H1 (cell line): Measurements from ENCODE around the gene SKAP1.

Experiments
- CTCF ChIP-seq, 3 experiments: IDR thresholded peaks; 1 replicate in 2 of 3; 2 replicates in 1 of 3; pipeline versions ENCODE4 v1.5.1 to v1.6.1; 2011; ENCODE audit warnings: low read length in 3 of 3, mild to moderate bottlenecking in 3 of 3, inconsistent platforms in 2 of 3, low read depth in 1 of 3, moderate library complexity in 1 of 3; ENCODE audit not compliant: insufficient read depth in 1 of 3; ENCODE audit errors: control extremely low read depth in 1 of 3
- KDM1A ChIP-seq: fragments of 200-600, 300-600 bp; sonication (generic); IDR thresholded peaks from 2 replicates; pipeline ENCODE4 v1.7.1; 2016; ENCODE audit warnings: mild to moderate bottlenecking, low read length, borderline replicate concordance
- PHF8 ChIP-seq: fragments of 200-600 bp; sonication (generic); conservative IDR thresholded peaks from 2 replicates; pipeline ENCODE4 v1.7.1; 2012; ENCODE audit warnings: low read depth, mild to moderate bottlenecking, inconsistent platforms, low read length, moderate library complexity

DNA sequence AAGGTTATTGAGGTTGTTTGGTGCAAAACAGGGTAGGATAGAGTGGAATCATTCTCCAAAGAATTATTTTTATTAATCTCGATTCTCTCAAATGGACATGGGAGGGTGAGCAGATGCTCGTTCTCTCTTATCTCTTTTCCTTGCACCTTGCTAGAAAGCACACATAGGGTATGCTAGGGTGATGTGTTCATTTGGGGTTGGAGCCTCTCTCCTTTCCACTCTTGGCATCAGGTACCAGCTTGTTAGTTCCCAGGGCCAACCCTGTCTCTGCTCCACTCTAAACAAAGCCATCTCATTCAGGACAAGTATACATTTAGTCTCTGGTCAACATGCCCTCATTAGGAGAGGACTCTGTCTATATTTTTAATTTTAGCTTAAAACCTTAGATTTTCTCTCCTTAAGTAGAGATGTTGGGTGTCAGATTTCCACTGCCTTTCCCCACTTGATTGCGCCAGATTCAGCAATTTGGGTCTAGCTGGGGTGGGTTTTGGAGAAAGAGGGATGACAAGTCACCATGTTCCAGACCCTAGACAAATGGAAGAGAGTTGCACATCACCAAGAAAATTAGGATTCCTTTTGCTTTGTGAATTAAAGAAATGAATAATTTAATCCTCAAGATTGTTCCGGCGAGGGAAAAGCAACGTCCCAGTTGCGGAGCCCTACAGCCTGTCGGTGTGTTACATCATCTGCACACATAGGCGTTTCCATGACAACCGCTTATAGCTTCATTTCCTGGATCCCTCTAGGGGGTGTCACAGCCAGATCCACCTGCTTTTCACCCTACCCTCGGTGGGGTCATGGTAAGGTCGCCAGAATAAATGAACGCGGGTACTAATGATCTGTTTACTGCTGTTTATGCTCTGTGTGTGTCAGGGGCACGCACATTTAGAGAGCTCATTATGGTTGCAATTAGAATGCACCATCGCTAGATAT, 280.9 kb downstream of the SKAP1 start:
- TF ChIP-seq CTCF (IDR thresholded peaks at IDR 0.05; ENCODE audit: control extremely low read depth in 1 of 3, insufficient read depth in 1 of 3, low read depth in 1 of 3, low read length in 3 of 3), result no peak
- no peak for TF ChIP-seq KDM1A
- TF ChIP-seq PHF8, result no peak
